ENCODE measurements around the gene RGS14. TPM values are rescaled to one million over a fixed set of nuclear protein-coding genes. Genes with fewer than 3 reads are reported as not detected.

The RGS14 gene
- total and polyA plus RNA-seq, 9 donors: 0.73 to 27.0 (median 7.2) TPM

- Histone ChIP-seq H3K27ac (no peak overlapping the region), H3K36me3 (no peaks in the 10 kb centered on the region), H3K27me3 (no peaks in the 10 kb centered on the region), H3K9me3 (no peaks in the 10 kb centered on the region), H3K4me3 (no peak overlapping the region), H3K4me1 (ENCODE audit: insufficient read depth) (no peaks in the 10 kb centered on the region)
- intact Hi-C loops (cut with DNase I): no loop called here
- no peak for DNase-seq
- TF ChIP-seq EP300 (IDR thresholded peaks at IDR 0.05): no peak
- no peak for TF ChIP-seq CTCF (IDR thresholded peaks at IDR 0.05)
- no peak for TF ChIP-seq POLR2A (IDR thresholded peaks at IDR 0.05)
- WGBS, 3 donors: 85 to 86% (median 86%) methylated on average over 21 of the region's 21 CpGs
Observed at GRCh38 chr5:177334781-177335700, 22.7 kb upstream of the RGS14 start.

- intact Hi-C loops (cut with DNase I): no loop called here
- DNase-seq: no peak
Observed at GRCh38 chr5:177335701-177336065, 22.0 kb upstream of the RGS14 start.

DNA sequence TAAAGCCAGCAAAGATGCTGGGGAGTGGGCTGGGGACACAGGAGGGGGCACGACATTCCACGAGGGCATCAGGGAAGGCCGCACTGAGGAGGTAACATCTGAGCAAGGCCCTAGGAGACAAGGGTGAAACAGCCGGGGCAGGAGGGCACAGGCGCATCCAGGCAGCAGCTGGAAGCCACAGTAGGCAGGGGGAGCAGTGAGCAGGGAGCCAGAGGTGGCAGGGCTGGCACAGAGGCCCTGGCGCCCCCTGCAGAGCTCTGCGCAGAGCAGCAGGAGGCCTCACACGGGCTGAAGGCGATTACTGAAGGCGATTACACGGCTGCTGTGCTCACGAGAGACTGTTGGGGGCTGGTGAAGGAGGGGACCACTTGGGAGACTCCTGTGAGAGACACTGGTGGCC is 21.6 kb upstream of the RGS14 start:
- H3K27me3 ChIP-seq: no peaks in the 10 kb centered on the region
- no peak overlapping the region for H3K4me3 ChIP-seq
- H3K27ac ChIP-seq: no peak overlapping the region
- 63 to 68% (median 63%) methylated on average over 12 of the region's 12 CpGs for WGBS, 3 donors
- intact Hi-C loops (cut with DNase I): no loop called here
- H3K4me1 ChIP-seq (ENCODE audit: insufficient read depth): no peaks in the 10 kb centered on the region
- H3K9me3 ChIP-seq: no peaks in the 10 kb centered on the region
- TF ChIP-seq EP300 (IDR thresholded peaks at IDR 0.05): no peak
- TF ChIP-seq POLR2A (IDR thresholded peaks at IDR 0.05): no peak
- no peak for TF ChIP-seq CTCF (IDR thresholded peaks at IDR 0.05)
- DNase-seq: no peak
- no peaks in the 10 kb centered on the region for H3K36me3 ChIP-seq

More at GRCh38 chr5:177335701-177336065, 22.0 kb upstream of the RGS14 start:
- Histone ChIP-seq H3K9me3 (no peaks in the 10 kb centered on the region), H3K27ac (no peak overlapping the region), H3K4me3 (no peak overlapping the region), H3K27me3 (no peaks in the 10 kb centered on the region), H3K4me1 (ENCODE audit: insufficient read depth) (no peaks in the 10 kb centered on the region), H3K36me3 (no peaks in the 10 kb centered on the region)
- TF ChIP-seq CTCF (IDR thresholded peaks at IDR 0.05) (no peak), POLR2A (IDR thresholded peaks at IDR 0.05) (no peak), EP300 (IDR thresholded peaks at IDR 0.05) (no peak)
- WGBS, 3 donors: 88 to 92% (median 91%) methylated on average over 7 of the region's 7 CpGs

- TF ChIP-seq POLR2A (IDR thresholded peaks at IDR 0.05) (no peak), CTCF (IDR thresholded peaks at IDR 0.05) (no peak), EP300 (IDR thresholded peaks at IDR 0.05) (no peak)
- Histone ChIP-seq H3K27ac (no peak overlapping the region), H3K9me3 (no peaks in the 10 kb centered on the region), H3K36me3 (no peaks in the 10 kb centered on the region), H3K27me3 (no peaks in the 10 kb centered on the region), H3K4me3 (no peak overlapping the region), H3K4me1 (ENCODE audit: insufficient read depth) (no peaks in the 10 kb centered on the region)
- 90 to 93% (median 91%) methylated on average over 35 to 36 of the region's 36 CpGs for WGBS, 3 donors
- intact Hi-C loops (cut with DNase I): no loop called here
- DNase-seq: no peak
Observed at GRCh38 chr5:177336603-177337494, 20.9 kb upstream of the RGS14 start.
